CD4-positive, alpha-beta T cell treated with Interferon gamma for 1 hour (primary cell): Measurements from ENCODE around the gene IQSEC3.

Experiments
- DNase-seq: peaks from one replicate; pipeline ENCODE4 v3.0.0-alpha.2; 2020

Gene IQSEC3

GRCh38 chr12:168763-169525, 102.4 kb downstream of the IQSEC3 start:
- DNase-seq, result no peak

DNA sequence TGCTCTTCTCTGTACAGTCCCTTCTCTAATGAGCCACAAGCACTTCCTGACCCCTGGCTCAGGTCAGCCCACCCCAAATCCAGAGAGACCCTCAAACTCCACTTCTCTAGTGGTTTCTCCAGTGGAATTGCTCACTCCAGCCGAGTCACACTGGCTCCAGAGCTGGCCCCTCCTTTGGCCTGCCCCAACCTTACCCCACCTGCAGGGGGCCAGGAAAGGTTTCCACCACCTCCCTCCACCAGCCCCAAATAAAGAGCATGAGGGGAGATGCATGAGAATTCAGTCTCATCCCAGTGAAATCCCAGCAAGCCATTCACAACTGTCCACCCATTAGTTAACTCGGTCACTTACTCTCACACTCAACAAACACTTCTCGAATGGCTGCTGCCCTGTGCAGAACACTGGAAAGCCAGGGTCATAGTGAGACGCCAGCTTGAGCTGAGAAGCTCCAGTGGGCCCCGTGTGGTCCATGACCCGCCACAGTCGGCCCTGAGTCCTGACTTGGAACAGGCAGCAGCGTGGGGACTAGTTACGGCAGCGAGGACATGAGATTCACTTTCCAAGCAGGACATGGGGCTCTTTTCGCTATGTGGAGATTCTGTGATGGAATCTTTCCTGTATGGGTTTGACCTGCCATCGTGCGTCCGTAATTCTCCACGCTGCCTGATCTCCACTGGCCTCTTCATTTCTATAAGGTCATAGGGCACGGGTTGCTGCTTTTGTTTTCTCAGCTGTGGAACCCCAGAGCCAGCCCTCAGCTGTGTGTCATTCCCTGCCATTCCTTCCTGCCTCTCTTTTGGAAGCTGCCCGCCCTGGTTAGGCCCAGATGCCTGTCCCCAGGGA, 103.2 kb downstream of the IQSEC3 start:
- DNase-seq, result no peak

GRCh38 chr12:170371-171225, 104.0 kb downstream of the IQSEC3 start:
- DNase-seq, result no peak

DNA sequence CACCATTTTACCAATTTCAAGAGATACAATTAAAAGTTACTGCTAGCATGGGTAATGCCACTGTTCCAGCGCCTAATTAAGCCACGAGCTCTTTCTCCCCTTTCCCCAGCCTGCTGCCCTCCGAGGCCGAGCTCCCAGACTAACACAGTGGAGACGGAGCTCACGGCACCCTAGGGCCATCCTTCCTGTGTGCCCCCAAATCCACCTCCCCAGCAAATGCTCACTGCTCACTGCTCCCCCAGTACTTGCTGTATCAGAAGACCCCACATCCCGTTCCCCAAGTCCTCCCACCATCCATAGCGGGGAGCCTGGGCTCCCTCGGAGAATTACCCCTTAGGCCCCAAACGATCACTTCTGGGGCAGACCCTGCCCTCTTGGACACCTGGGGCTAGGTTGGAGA, 104.7 kb downstream of the IQSEC3 start:
- DNase-seq, result no peak

- no peak for DNase-seq
Observed at GRCh38 chr12:171743-172676, 105.4 kb downstream of the IQSEC3 start.

GRCh38 chr12:172732-173161, 106.2 kb downstream of the IQSEC3 start:
- DNase-seq, result no peak

DNA sequence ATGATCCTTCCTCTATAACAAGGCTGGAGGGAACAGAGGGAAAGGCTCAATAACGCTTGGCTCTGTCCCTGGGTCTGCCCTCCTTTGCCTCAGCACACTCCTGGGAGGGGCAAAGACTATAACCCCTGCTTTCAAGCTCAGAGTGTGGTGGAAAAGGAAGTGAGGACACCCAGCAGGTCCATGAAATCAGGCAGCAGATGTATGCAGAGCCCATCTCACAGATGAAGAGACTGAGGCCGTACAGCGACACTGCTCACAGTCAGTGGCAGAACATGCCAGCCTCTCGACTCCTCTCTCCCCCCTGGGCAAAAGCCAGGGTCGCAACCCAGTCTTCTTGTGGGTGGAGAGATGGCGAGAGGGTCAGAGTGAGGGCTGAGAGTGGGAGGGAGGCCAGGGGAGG, 107.6 kb downstream of the IQSEC3 start:
- DNase-seq, result no peak

DNA sequence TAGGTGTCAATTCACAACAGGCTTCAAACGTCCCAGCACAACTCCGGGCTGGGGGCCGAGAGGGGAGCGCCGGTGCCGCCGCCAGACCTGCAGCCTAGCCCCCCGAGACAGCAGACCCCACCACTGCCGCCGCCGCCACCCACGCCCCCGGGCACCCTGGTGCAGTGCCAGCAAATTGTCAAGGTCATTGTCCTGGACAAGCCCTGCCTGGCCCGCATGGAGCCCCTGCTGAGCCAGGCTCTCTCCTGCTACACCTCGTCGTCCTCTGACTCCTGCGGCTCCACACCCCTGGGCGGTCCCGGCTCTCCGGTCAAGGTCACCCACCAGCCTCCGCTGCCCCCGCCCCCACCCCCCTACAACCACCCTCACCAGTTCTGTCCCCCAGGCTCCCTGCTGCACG, 108.0 kb downstream of the IQSEC3 start:
- DNase-seq, result no peak

DNA sequence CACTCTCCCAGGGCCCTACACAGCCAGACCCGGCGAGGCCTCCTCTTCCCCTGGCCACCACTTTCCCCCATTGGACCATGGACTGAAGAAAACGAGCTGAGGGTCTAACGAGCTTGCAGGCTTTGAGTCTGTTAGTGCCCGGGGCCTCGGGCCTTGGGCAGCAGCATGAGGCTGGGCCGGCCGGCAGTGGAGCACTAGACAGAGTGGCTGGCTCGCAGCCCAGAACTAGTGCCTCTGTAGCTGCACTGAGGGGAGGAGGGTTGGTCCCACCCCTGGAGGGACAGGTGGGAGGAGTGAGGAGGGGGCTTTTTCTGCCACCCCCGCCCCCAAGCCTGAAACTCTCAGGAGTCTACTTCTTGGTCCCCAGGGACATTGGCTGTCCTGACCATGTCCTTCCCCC, 108.7 kb downstream of the IQSEC3 start:
- DNase-seq, result no peak

DNA sequence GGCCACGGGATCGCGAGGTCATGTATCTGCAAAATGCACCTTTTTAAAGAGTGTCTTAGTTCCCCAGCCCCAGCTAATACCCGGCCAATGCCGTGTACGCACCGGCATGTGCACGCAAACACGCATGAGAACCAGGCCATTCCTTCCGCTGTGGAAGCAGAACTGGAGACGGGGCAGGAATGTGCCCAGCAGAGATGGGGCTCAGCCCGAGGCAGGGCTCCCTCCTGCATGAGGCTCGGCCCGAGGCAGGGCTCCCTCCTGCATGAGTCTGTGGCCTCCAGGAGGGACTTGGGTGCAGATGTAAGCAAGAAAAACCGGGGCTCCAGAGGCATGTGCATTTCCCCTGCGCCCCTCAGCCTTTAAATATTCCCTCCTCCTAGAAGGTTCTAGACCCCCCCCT, 109.2 kb downstream of the IQSEC3 start:
- DNase-seq, result no peak

- no peak for DNase-seq
Observed at GRCh38 chr12:176321-177181, 110.0 kb downstream of the IQSEC3 start.

- no peak for DNase-seq
Observed at GRCh38 chr12:177336-177979, 110.9 kb downstream of the IQSEC3 start.

- DNase-seq, result no peak
Observed at GRCh38 chr12:177980-178828, 111.6 kb downstream of the IQSEC3 start.

- no peak for DNase-seq
Observed at GRCh38 chr12:178829-179109, 112.2 kb downstream of the IQSEC3 start.

DNA sequence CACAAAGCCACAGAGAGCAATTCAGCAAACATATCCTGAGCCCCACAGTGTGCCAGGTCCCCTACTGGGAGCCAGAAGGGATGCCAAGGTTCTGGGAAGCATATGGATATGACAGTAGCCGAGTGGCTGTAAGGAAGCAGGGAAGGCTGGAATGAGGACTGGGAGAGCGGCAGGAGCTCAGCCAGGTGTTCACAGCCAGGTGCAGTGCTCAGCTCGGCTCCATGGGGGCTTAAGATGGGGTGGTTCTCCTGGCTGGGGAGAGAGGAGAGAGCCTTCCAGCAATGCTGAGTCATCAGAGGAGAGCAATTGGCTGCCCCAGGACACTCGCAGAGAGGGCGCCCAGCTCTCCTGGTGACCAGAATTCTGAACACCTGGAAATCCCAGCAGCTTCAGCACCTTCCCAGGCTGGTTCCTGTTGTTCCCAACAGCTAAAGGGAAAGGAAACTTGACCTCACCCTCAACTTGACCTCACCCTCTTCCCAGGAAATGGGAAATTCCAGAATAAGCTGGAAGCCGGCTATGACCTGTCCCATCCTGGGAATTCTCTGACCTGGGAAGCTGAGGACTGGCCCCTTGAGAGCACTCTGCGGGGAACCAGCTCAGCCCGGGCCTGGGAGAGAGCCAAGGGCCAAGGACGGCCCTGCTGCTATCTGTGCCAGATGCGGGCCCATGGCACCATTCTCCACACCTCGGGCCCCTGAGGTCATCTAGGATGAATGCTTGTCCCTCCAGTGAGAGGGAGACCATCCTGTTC, 112.7 kb downstream of the IQSEC3 start:
- DNase-seq, result no peak

- DNase-seq, result no peak
Observed at GRCh38 chr12:179885-180284, 113.3 kb downstream of the IQSEC3 start.

- DNase-seq, result peak; percentile 43
Observed at GRCh38 chr12:180445-180844, 113.9 kb downstream of the IQSEC3 start.

DNA sequence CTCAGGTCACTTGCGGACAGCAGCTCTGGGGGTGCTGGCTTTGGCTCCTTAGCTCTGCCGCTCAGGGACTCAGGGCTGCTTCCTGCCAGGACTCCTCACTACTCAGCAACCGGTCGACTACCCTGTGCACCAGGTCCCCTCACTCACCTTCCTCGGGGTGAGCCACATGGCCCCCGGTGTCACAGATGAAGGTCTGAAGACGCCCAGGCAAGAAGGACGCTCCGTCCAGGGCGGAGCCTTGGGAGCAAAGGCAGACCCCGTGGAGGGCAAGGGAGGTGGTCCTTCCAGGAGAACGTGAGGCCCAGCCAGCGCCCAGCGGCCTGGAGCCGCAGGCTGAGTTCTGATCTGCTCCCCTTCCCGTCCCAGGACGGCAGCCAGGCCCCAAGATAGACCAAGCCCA, 115.4 kb downstream of the IQSEC3 start:
- DNase-seq, result no peak

- DNase-seq, result no peak
Observed at GRCh38 chr12:182381-182892, 115.9 kb downstream of the IQSEC3 start.
